AG04450 (cell line): ENCODE measurements around the gene FOXN4. TPM values are rescaled to one million over a fixed set of nuclear protein-coding genes. Genes with fewer than 3 reads are reported as not detected.

Experiments
- CTCF ChIA-PET: fragments of 300-600, 350-600 bp; formaldehyde crosslinking; extraction: SDS; loops from one replicate; lab custom pipeline; 2022; ENCODE audit warnings: antibody characterized with exemption, inconsistent platforms; lab: Charles Lee
- POLR2A ChIA-PET: fragments of 350-600 bp; formaldehyde crosslinking; extraction: SDS; loops from one replicate; lab custom pipeline; 2021; ENCODE audit warnings: antibody characterized with exemption, inconsistent platforms; lab: Yijun Ruan, JAX
- DNase-seq: peaks from one replicate; pipeline ENCODE4 v3.0.0-alpha.2; 2011; ENCODE audit warnings: low read depth, low spot score
- H3K27ac ChIP-seq: one replicate; pipeline ENCODE4 v1.5.1; 2012; ENCODE audit warnings: low read depth, low read length, control low read depth
- H3K27me3 ChIP-seq: one replicate; pipeline ENCODE4 v1.6.0; 2012; ENCODE audit warnings: low read length; ENCODE audit not compliant: control insufficient read depth, insufficient read depth
- H3K4me3 ChIP-seq: 2 replicates; pipeline ENCODE4 v1.5.1; 2011; ENCODE audit warnings: mild to moderate bottlenecking, low read depth, low read length, control low read depth
- H3K9me3 ChIP-seq: 2 replicates; pipeline ENCODE4 v1.5.1; 2012; ENCODE audit warnings: low read length; ENCODE audit not compliant: control insufficient read depth, insufficient read depth
- polyA plus RNA-seq: library from polyadenylated mRNA; depleted of rRNA; stranded (reverse); fragments of >200 nt; gene quantifications from 2 replicates; pipeline ENCODE4 v1.2.3, GENCODE V29; 2011
- TF ChIP-seq, protein P1 (sequence below): IDR thresholded peaks from 2 replicates; pipeline ENCODE4 v1.5.1; 2011; ENCODE audit warnings: low read depth, low read length, control low read depth, inconsistent platforms

The FOXN4 gene
- polyA plus RNA-seq, 1 experiment = not detected

DNA sequence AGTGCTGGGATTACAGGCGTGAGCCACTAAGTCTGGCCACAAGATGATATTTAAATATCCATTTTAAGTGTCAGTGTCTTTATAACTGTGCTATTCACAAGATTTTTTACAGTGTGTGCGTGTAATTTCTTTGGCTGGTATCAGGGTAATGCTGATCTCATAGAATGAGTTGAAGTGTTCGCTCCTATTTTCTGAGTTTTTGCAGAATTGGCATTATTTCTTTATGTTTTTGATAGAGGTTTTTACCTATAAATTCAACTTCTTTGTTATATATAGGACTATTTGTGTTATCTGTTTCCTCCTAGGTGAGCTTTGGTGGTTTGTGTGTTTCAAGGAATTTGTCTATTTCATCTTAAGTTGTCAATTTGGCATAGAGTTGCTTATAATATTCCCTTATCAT is 45.6 kb downstream of the FOXN4 start:
- CTCF ChIA-PET = interaction anchor here (0.6 to 3.9 kb wide), 24 partner anchors 8 to 1631 kb away, joined by 3 to 54 read pairs (median 4); no protein-coding TSS in a partner anchor
- no peak for DNase-seq

DNA sequence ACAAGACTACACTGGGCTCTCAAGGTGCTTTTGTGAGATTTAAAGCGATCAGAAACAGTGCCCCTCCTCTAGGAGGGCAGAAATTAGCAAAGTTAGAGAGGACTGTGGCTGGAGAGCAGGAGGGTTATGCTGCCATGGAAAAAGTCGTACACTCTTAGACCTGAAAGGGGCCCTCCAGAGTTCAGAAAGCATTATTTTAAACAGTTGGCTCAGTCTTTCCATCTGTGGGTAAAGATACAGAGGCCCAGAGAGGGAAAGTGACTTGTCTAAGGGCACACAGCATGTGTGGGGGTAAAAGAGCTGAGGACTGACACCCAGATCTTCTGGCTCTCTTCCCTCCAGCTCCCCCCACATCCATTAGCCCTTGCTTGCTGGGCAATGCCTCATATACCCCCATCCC is 47.1 kb downstream of the FOXN4 start:
- POLR2A ChIA-PET = no interaction called here
- H3K4me3 ChIP-seq = no peak overlapping the region
- TF ChIP-seq, protein P1, sequence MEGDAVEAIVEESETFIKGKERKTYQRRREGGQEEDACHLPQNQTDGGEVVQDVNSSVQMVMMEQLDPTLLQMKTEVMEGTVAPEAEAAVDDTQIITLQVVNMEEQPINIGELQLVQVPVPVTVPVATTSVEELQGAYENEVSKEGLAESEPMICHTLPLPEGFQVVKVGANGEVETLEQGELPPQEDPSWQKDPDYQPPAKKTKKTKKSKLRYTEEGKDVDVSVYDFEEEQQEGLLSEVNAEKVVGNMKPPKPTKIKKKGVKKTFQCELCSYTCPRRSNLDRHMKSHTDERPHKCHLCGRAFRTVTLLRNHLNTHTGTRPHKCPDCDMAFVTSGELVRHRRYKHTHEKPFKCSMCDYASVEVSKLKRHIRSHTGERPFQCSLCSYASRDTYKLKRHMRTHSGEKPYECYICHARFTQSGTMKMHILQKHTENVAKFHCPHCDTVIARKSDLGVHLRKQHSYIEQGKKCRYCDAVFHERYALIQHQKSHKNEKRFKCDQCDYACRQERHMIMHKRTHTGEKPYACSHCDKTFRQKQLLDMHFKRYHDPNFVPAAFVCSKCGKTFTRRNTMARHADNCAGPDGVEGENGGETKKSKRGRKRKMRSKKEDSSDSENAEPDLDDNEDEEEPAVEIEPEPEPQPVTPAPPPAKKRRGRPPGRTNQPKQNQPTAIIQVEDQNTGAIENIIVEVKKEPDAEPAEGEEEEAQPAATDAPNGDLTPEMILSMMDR = no peak
- CTCF ChIA-PET = interaction anchor here (0.9 to 3.9 kb wide), 7 partner anchors 10 to 166 kb away, joined by 3 to 54 read pairs (median 14); no protein-coding TSS in a partner anchor
- no peak overlapping the region for H3K27ac ChIP-seq
- peaks cover 5% of the 10 kb centered on the region for H3K9me3 ChIP-seq
- no peak for DNase-seq
- no peaks in the 10 kb centered on the region for H3K27me3 ChIP-seq

More for the DNA sequence above, 45.6 kb downstream of the FOXN4 start:
- Histone ChIP-seq H3K4me3 (no peak overlapping the region), H3K9me3 (peaks cover 5% of the 10 kb centered on the region), H3K27me3 (no peaks in the 10 kb centered on the region), H3K27ac (no peak overlapping the region)
- POLR2A ChIA-PET = no interaction called here
- TF ChIP-seq, protein P1 = no peak

DNA sequence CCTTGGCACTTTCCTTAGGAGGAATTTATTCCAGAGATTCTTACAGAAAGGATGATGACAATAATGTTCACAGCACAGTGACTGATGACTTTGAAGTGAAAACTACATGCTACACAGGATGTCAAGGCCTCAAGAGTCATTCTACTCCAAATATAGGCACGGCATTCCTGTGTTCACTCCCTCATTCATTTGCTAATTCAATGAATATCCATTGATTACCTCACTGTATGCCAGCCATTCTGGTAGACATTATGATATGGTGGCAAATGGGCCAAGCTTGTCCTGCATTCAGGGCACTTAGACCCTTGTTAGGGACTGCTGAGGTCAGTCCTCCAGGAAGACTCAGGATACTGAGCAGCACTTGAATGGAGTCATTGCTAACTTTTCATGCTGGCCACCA is 48.0 kb downstream of the FOXN4 start:
- peaks cover 5% of the 10 kb centered on the region for H3K9me3 ChIP-seq
- TF ChIP-seq, protein P1 = no peak
- CTCF ChIA-PET = interaction anchor here (3.9 kb wide), 1 partner anchor 132 kb away, joined by 37 read pairs; no protein-coding TSS in a partner anchor
- H3K27ac ChIP-seq = no peak overlapping the region
- no peaks in the 10 kb centered on the region for H3K27me3 ChIP-seq
- H3K4me3 ChIP-seq = no peak overlapping the region
- DNase-seq = no peak
- POLR2A ChIA-PET = no interaction called here

DNA sequence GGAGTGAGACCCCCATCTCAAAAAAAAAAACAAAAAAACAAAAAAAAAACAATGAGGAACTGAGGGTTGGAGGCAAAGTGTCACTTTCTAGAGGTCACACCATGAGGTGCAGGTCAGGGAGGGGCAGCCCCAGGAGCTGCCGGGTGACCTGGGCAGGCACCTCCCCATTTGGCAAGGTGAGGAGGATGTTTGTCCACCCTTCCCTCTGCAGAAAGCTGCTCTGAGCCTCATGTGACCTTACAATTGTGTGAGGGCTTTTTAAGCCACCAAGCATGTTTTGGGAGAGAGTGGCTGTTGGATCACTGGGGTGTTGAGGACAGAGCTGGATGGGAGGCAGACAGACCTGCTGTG is 49.6 kb downstream of the FOXN4 start:
- DNase-seq = no peak
- Histone ChIP-seq H3K4me3 (no peak overlapping the region), H3K27me3 (no peaks in the 10 kb centered on the region), H3K27ac (no peak overlapping the region), H3K9me3 (peaks cover 5% of the 10 kb centered on the region)
- POLR2A ChIA-PET = no interaction called here
- CTCF ChIA-PET = interaction anchor here (1.2 kb wide), 1 partner anchor 148 kb away, joined by 5 read pairs; no protein-coding TSS in a partner anchor
- TF ChIP-seq, protein P1 = no peak

DNA sequence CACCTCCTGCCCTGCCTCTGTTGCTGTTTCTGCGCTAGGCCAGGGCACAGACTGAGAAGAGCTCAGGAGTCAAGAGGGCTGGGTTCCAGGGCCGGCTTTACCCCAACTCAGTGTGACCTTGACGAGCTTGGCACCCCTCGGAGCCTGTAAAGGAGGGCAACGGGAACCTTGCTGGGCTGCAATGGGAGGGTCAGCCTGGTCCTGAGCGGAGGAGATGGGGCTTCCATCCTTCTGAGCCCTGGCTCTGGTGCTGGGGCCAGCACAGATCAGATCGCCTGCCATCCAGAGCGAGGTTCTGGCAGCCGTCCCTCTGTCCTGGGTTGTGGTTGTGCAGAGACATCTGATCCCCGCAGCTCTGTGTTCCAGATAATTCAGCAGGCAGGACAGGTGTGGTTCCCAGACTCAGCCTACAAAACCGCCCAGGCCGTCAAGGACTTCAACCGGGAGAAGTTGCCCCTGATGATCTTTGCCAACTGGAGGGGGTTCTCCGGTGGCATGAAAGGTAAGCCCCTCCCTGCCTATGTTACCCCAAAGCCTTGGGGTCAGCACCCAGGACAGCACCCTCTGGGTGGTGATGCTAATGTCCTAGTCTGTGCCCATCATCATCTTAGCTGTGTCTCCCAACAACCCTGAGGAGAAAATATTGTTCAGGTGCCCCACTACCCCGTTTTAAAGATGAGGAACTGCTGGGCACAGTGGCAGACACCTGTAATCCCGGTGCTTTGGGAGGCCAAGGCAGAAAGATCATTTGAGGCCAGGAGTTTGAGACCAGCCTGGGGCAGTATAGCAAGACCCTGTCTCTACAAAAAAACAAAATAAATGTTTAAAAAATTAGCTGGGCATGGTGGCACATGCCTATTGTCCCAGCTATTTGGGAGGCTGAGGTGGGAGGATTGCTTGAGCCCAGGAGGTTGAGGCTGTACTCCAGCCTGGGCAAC is 50.2 kb downstream of the FOXN4 start:
- Histone ChIP-seq H3K27me3 (no peaks in the 10 kb centered on the region), H3K27ac (no peak overlapping the region), H3K9me3 (peaks cover 8% of the 10 kb centered on the region), H3K4me3 (no peak overlapping the region)
- TF ChIP-seq, protein P1 = no peak
- ChIA-PET CTCF (interaction anchor here (1.2 kb wide), 1 partner anchor 147 kb away, joined by 5 read pairs; no protein-coding TSS in a partner anchor), POLR2A (no interaction called here)
- no peak for DNase-seq
